NCI-H146 treated with DMSO at 0.1 percent for 48 hours (cell line): ENCODE results near the gene ELAVL2.
"Not testable (repeated sequence)": the region's sequence is repeated elsewhere in the genome, so short reads cannot be mapped to it uniquely, and the experiment has no call there.

Source experiments
- DNase-seq: peaks from one replicate; lab custom pipeline; 2025; ENCODE audit not compliant: unreplicated experiment; lab: John Stamatoyannopoulos, UW

The ELAVL2 gene

DNA sequence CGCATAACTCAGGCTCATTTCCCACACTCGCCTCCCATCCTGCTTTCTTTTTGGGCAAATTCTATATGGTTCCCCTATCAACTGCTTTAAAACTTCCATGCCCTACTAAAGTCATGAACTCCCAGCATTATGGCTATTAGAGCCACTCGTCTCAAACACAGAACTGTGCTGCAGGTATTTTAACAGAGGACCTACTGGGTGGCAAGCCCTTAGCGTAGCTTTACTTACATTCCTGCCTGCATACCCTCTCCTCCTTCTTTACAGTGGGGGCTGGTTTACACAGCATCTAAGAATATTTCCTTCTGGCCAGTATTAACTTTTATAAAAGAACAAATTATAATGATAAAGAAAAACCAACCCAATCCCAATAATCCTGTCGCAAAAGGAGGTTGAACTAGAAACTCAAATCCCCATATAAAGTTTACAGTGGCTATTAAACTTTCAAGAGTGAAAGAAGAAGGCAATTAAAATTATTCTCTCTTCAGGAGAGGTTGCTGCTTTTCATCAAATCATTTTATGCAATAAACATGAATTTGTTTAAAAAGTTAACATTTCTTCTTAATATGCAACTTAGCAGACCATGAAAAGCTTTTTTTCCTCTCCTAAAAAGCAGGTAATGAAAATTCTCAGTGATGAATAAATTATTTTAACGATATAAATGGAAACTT is 100.6 kb downstream of the ELAVL2 start:
- no peak for DNase-seq

GRCh38 chr9:23723672-23724071 is 102.4 kb downstream of the ELAVL2 start:
- no peak for DNase-seq

GRCh38 chr9:23723048-23723447 is 103.0 kb downstream of the ELAVL2 start:
- not testable (repeated sequence) for DNase-seq

GRCh38 chr9:23721466-23721865 is 104.6 kb downstream of the ELAVL2 start:
- DNase-seq, result no peak

DNA sequence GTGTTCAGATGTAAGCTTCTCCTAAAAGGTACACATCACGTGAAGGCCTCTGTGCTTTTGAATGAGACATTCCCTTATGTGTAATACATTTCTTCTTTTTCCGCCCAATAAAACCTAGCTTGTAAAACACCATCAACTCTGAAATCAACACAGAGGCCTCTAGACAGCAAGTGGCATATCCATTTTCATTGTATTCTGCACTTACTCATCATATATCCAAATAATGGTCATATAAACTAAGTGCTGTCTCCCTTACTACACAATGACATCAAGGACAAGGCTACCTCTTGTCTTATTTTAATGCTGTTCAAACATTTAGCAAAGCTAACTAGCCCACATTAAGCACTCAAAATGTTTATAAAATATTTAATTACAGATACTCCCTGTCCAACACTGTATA is 108.5 kb downstream of the ELAVL2 start:
- DNase-seq, result no peak

- DNase-seq, result no peak
Observed at GRCh38 chr9:23707249-23707648, 118.8 kb downstream of the ELAVL2 start.

- no peak for DNase-seq
Observed at GRCh38 chr9:23702311-23702922, 123.6 kb downstream of the ELAVL2 start.

DNA sequence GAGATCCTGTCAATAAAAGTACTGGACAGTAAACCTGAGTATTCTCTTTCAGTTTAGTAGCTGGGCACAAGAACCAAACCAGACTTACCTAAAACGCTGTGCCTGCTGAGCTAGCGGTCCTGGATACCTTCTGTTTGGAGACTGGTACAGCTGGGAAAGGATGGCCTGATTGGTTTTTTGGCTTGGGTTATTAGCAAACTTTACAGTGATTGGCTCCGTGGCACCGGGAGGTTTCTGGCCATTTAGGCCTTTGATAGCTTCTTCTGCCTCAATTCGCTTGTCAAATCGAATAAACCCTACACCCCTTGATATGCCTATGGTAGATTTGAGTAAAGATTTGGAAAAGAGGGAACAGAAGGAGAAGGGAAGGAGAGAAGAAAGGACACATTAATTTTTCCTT is 124.7 kb downstream of the ELAVL2 start:
- no peak for DNase-seq

- no peak for DNase-seq
Observed at GRCh38 chr9:23700359-23700758, 125.7 kb downstream of the ELAVL2 start.

DNA sequence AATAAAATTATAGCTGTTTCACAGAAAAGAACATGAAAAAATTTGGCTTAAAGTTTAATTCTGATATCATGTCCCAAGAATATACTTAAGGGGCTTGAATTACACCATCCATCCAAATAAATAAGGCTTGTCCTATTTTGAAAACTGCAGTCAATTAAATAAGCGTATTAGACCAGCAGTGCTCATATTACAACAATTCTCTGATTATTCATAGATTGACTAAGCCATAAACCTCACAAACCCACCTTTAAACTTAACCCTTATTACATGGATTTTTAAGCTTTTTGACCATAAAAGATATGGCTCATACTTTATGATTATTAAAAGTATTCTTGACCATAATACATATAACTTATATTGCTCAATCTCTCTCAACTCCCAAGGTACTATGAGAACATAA is 127.9 kb downstream of the ELAVL2 start:
- no peak for DNase-seq

- DNase-seq, result no peak
Observed at GRCh38 chr9:23695572-23695971, 130.5 kb downstream of the ELAVL2 start.

GRCh38 chr9:23693374-23693773 is 132.7 kb downstream of the ELAVL2 start:
- DNase-seq, result no peak

DNA sequence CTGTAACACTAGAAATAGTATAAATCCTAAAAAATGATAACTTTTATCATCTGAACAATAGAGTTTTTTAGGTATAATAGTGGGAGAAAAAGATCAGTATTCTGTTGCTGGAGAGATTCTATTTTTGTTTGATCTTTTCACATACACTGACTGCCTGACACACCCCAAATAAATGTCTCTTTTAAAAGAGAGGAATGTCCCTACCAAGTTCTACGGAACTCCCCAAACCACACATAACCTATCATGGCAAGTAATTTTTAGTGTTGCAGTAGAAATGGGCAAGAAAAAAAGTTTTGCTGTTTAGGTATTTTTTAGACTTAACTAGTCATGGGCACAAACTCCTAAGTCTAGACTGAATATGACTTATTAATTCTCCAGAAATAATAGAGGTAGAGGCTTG is 139.1 kb downstream of the ELAVL2 start:
- no peak for DNase-seq

DNA sequence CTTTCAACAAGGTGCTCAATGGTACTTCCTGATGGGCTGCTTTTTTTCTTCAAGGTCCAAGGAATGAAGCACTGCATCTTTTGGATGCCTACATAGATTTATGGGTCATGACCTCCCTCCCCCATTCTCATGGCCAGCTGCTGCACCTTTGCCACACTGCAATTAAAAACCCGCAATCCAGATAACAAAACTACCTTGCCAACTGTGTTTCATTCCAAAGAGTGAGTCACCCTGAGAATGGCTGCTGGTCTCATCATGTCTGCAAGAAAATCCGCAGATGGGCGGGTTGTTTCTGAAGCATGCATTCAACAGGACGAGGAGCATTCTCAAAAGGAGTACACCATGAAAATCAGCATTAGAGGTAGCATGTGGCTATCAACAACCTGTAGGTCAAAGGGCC is 139.8 kb downstream of the ELAVL2 start:
- DNase-seq, result no peak

GRCh38 chr9:23683611-23684061 is 142.4 kb downstream of the ELAVL2 start:
- DNase-seq, result no peak

DNA sequence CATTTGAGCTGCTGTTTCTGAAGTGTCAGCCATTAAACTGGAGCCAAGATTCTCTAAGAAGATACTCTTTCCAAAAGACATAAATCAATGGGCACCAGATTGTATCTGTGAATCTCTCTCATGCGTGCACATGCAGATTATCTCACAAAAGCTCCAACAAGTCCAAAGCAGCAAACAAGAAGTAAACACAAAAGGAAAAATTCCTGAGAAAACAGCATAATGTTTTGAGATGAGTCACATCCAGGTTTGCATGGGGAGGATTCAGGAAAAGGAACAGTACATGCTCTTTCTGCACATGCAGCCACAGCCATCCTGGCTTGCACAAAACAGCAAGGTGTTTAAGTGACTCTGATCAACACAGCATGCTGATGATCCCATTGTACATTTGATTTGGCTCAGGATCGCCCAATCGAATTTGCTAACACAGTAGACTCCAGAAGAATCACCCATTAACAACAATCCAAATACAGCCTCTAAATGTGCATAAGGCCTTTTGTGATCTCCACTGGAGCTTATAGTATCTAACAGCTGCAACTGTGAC is 143.1 kb downstream of the ELAVL2 start:
- no peak for DNase-seq

GRCh38 chr9:23682352-23682751 is 143.7 kb downstream of the ELAVL2 start:
- DNase-seq, result no peak

DNA sequence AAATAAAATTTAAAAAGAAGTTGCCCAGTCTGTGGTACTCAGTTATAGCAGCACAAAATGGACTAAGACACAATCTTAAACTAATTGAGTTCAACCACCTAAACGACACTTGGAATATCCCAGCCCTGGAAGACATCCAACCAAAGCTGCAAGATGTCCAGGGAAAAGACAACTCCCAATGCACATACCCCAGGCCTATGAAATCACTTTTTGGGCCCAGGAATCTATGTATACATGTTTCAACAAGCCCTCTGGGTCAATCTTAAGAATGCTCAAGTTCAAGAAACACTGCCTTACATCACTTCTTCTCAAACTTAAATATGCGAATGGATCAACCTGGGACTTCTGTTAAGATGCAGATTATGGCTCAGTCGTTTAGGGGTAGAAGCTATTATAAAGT is 148.6 kb downstream of the ELAVL2 start:
- DNase-seq, result no peak

- no peak for DNase-seq
Observed at GRCh38 chr9:23674016-23674585, 151.9 kb downstream of the ELAVL2 start.

DNA sequence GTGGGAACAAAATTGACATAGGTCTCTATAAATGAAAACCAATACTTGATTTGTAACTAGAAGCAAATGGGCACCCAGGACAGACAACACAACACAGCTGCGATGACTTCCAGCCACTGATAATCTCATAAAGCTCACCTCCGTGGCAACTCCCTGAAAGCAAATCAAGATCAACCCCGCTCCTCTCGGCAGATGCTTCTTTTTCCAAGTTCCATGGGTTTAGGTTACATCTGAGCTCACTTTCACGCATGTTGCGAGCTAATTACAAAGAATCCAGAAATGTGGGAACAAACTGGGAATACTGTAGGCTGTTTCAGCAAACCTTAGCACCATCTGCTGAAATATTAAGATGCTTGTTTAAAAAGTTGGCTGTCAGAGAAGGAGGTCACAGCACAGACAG is 153.9 kb downstream of the ELAVL2 start:
- DNase-seq, result no peak

- DNase-seq, result no peak
Observed at GRCh38 chr9:23669776-23670175, 156.3 kb downstream of the ELAVL2 start.

DNA sequence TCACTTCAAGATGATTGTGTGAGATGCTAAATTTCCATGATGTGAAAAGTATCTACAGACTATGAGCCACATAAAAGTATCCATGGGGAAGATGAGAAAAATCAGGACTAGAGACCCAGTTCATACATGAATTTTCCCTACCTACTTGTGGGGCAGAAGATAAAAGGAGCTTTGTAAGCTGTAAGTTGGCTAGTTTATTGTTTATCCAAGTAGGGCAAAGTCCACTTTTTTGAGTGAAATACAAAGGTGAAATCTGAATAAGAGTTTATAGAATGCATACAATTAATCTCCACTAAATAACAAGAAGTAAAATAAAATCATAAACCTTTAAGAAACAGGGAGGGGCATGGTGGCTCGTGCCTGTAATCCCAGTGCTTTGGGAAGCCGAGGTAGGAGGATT is 160.4 kb downstream of the ELAVL2 start:
- no peak for DNase-seq
